Prostate gland (tissue), 2 donors: ENCODE data around the gene RGS7. TPM values are rescaled to one million over a fixed set of nuclear protein-coding genes. Genes with fewer than 3 reads are reported as not detected.
"Not testable (repeated sequence)": the region's sequence is repeated elsewhere in the genome, so short reads cannot be mapped to it uniquely, and the experiment has no call there.

ENCODE experiments used
- DNase-seq: peaks from one replicate; pipeline ENCODE4 v3.0.0-alpha.2; 2019; ENCODE audit warnings: low spot score
- H3K27ac ChIP-seq, 2 donors: fragments of 200-600 bp; sonication (generic); 2 replicates each; pipeline ENCODE4 v1.5.1; 2017 to 2019
- H3K27me3 ChIP-seq: fragments of 200-600 bp; sonication (generic); replicated peaks from 2 replicates; pipeline ENCODE4 v1.5.1; 2019; ENCODE audit not compliant: insufficient read depth
- H3K36me3 ChIP-seq, 2 donors: fragments of 200-600 bp; sonication (generic); 1 replicate in 1 of 2; 2 replicates in 1 of 2; pipeline versions ENCODE4 v1.5.1 to v1.8.1; 2017 to 2019
- H3K4me1 ChIP-seq: fragments of 200-600 bp; sonication (generic); replicated peaks from 2 replicates; pipeline ENCODE4 v1.5.1; 2019
- H3K4me3 ChIP-seq, 2 donors: fragments of 200-600 bp; sonication (generic); 2 replicates each; pipeline ENCODE4 v1.5.1; 2017 to 2019
- H3K9me3 ChIP-seq: fragments of 200-600 bp; sonication (generic); 2 replicates; pipeline ENCODE4 v1.5.1; 2017
- POLR2A ChIP-seq: fragments of 450-650 bp; IDR thresholded peaks from one replicate; pipeline ENCODE4 v1.6.1; 2016; ENCODE audit warnings: antibody characterized with exemption, mild to moderate bottlenecking
- POLR2AphosphoS5 ChIP-seq: sonication (generic); formaldehyde crosslinking; IDR thresholded peaks from one replicate; pipeline ENCODE4 v1.6.1; 2017; ENCODE audit warnings: antibody characterized with exemption
- WGBS: methylation state at CpG from one replicate; pipeline ENCODE4 v1.1.5; 2018; 5-methylcytosine and 5-hydroxymethylcytosine counted together
- intact Hi-C: fragments of 100-400 bp; cut with DNase I; formaldehyde crosslinking; loops from one replicate; pipeline ENCODE4 v1.14.2; 2022
- total RNA-seq, 2 donors: library from RNA; depleted of rRNA; stranded (reverse); fragments of >200 nt; gene quantifications; one replicate each; pipeline ENCODE4 v1.1.0, GENCODE V29; 2016
- TF ChIP-seq, protein P1 (sequence below), 4 experiments: fragments of 200-600 bp in 2 of 4; fragments of 450-650 bp in 2 of 4; sonication (generic) in 2 of 4; IDR thresholded peaks; 1 replicate in 3 of 4; 2 replicates in 1 of 4; pipeline ENCODE4 v1.5.1; 2016 to 2019; ENCODE audit warnings: antibody characterized with exemption in 4 of 4, mild to moderate bottlenecking in 2 of 4, moderate library complexity in 2 of 4

Gene RGS7
- total RNA-seq, 2 donors from 2014 or later: 0.32 to 1.3 TPM

DNA sequence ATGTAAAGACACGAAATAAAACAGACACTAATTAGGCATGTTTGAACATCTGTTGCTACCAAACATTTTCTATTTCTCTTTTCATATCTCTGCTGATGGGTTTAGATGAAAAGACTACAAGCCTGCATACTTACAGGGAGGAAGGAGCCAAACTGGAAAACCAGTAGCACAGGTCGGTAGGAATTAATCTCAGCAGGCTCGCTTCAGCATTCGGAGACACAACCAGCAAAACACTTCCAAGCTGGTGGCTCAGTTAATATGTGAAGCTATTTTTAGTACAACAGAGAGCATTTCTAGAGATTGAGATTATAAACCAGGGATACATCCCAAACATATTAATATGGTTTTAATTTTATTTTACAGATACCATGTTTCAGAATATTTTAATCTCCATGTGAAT, 444.2 kb downstream of the RGS7 start:
- WGBS: 53% methylated on average over 4 of the region's 4 CpGs
- Histone ChIP-seq H3K27me3 (no peaks in the 10 kb centered on the region), H3K36me3 (no peaks in the 10 kb centered on the region), H3K4me3 (no peak overlapping the region), H3K9me3 (no peaks in the 10 kb centered on the region), H3K4me1 (no peaks in the 10 kb centered on the region), H3K27ac (no peak overlapping the region)
- intact Hi-C loops: no loop called here
- TF ChIP-seq POLR2AphosphoS5 (no peak), POLR2A (no peak)
- TF ChIP-seq, protein P1, sequence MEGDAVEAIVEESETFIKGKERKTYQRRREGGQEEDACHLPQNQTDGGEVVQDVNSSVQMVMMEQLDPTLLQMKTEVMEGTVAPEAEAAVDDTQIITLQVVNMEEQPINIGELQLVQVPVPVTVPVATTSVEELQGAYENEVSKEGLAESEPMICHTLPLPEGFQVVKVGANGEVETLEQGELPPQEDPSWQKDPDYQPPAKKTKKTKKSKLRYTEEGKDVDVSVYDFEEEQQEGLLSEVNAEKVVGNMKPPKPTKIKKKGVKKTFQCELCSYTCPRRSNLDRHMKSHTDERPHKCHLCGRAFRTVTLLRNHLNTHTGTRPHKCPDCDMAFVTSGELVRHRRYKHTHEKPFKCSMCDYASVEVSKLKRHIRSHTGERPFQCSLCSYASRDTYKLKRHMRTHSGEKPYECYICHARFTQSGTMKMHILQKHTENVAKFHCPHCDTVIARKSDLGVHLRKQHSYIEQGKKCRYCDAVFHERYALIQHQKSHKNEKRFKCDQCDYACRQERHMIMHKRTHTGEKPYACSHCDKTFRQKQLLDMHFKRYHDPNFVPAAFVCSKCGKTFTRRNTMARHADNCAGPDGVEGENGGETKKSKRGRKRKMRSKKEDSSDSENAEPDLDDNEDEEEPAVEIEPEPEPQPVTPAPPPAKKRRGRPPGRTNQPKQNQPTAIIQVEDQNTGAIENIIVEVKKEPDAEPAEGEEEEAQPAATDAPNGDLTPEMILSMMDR (IDR thresholded peaks at IDR 0.05): no peak
- DNase-seq: no peak

DNA sequence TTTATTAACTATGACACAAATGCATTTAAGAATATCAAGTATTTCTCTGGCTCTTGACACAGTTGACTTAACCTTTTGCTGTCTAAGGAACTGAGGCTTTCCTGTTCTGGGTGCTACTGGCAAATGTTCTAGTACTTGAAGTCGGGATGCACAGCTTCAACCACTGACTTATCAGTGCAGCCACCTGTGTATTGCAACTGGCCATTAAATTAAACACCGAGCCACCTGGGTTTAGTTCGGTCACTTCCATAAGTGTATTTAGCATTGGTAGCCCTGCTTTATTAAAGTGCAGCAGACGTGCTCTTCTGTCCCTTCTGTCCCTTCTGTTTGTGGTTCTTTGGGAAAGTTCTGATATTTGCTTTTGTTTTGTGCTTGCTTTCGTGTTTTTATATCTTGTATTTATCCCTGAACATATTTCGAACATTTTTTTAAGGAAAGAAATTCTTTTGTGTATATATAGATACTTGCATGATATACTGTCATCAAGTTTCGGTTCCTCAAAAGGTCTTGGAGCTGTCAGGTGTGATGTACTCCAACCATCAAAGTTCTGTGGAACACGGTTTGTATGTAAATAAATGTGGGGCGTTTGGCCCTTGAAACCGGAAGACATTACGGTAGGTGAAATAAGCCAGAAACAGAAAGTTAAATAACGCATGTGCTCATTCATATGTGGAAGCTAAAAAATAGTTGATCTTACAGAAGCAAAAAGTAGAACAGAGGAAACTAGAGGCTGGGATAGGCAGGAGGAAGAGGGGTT, 447.1 kb downstream of the RGS7 start:
- intact Hi-C loops: no loop called here

DNA sequence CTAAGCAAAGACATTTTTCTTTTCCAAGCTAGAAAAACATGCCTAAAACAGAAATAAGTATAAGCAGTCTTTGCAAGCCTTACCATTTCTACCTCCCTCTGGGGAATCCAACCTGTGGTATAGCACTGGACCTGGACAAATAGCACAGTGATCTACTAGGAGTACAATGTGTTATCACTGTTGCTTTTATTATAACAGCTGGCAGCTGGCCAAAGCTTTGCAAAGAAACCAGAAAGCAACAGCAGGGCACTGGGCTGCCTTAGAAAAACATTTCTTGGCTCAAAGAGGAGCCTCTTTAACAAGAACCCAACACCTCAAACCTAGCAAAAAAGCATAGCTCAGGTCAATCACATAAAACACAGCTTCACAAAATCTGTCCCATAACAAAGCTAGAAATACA, 450.5 kb downstream of the RGS7 start:
- Histone ChIP-seq H3K4me3 (no peak overlapping the region), H3K36me3 (no peaks in the 10 kb centered on the region), H3K9me3 (no peaks in the 10 kb centered on the region), H3K27me3 (no peaks in the 10 kb centered on the region), H3K4me1 (no peaks in the 10 kb centered on the region), H3K27ac (no peak overlapping the region)
- intact Hi-C loops: no loop called here
- no peak for TF ChIP-seq POLR2AphosphoS5
- no peak for TF ChIP-seq POLR2A
- TF ChIP-seq, protein P1 (IDR thresholded peaks at IDR 0.05): no peak
- no peak for DNase-seq

More for the DNA sequence above, 447.1 kb downstream of the RGS7 start:
- no peak for DNase-seq
- Histone ChIP-seq H3K27ac (no peak overlapping the region), H3K4me1 (no peaks in the 10 kb centered on the region), H3K9me3 (no peaks in the 10 kb centered on the region), H3K4me3 (no peak overlapping the region), H3K36me3 (no peaks in the 10 kb centered on the region), H3K27me3 (no peaks in the 10 kb centered on the region)
- TF ChIP-seq POLR2A (no peak), POLR2AphosphoS5 (no peak)
- TF ChIP-seq, protein P1 (IDR thresholded peaks at IDR 0.05): no peak
- 86% methylated on average over 12 of the region's 12 CpGs for WGBS

DNA sequence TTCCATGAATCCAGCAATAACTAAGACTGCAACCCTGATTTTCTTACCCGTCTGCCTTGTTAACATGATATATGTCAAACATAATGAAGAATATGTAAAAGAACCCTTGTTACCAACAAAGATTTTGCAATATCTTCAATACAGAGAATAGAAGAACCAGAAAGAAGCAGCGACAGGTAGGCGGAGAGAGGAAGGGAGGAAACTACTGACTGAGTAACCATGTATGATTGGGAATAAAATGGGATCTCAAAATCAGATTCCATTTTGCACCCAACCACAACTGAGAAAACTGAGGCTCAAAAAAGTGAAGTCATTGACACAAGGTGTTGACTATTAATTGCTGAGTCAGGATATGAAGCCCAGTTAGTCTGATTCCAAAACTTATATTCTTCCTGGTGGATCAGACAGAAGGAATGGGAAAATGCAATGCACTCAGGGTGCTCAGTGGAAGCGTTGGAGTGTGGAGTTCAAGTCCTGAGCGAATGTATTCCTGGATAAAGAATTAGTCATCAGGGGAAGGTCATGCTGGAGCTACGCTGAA, 451.7 kb downstream of the RGS7 start:
- H3K4me1 ChIP-seq: no peaks in the 10 kb centered on the region
- 92% methylated on average over 6 of the region's 6 CpGs for WGBS
- TF ChIP-seq, protein P1 (IDR thresholded peaks at IDR 0.05): no peak
- TF ChIP-seq POLR2A (no peak), POLR2AphosphoS5 (no peak)
- intact Hi-C loops: no loop called here
- H3K36me3 ChIP-seq: no peaks in the 10 kb centered on the region
- H3K27ac ChIP-seq: no peak overlapping the region
- H3K9me3 ChIP-seq: no peaks in the 10 kb centered on the region
- DNase-seq: no peak
- no peak overlapping the region for H3K4me3 ChIP-seq
- H3K27me3 ChIP-seq: no peaks in the 10 kb centered on the region

DNA sequence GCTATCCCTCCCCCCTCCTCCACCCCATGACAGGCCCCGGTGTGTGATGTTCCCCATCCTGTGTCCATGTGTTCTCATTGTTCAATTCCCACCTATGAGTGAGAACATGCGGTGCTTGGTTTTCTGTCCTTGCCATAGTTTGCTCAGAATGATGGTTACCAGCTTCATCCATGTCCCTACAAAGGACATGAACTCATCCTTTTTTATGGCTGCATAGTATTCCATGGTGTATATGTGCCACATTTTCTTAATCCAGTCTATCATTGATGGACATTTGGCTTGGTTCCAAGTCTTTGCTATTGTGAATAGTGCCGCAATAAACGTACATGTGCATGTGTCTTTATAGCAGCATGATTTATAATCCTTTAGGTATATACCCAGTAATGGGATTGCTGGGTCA, 461.6 kb downstream of the RGS7 start:
- DNase-seq, H3K27me3 ChIP-seq, H3K9me3 ChIP-seq, H3K4me1 ChIP-seq, H3K27ac ChIP-seq, intact Hi-C loops, H3K36me3 ChIP-seq, H3K4me3 ChIP-seq: not testable (repeated sequence)
- 90% methylated on average over 4 of the region's 4 CpGs for WGBS
